Measurements from ENCODE around the gene LMX1B. TPM values are rescaled to one million over a fixed set of nuclear protein-coding genes. Genes with fewer than 3 reads are reported as not detected.

LMX1B gene
- polyA plus RNA-seq, 1 of the 3 experiments (the other 2 are of a cell fraction): not detected

GRCh38 chr9:126611193-126611591 is 2.5 kb upstream of the LMX1B start:
- DNase-seq: no peak
- Histone ChIP-seq H3K4me1 (ENCODE audit: control insufficient read depth in 1 of 2, insufficient read depth in 2 of 2, low read depth in 1 of 2, low read length in 1 of 2) (no peaks in the 10 kb centered on the region; a peak in 1 of 4 replicates), H3K4me3 (ENCODE audit: low read depth in 2 of 2, low read length in 1 of 2) (no peak overlapping the region), H3K79me2 (ENCODE audit: insufficient read depth) (no peaks in the 10 kb centered on the region), H3K9me3 (no peaks in the 10 kb centered on the region), H2AFZ (ENCODE audit: low read depth) (no peak overlapping the region), H4K20me1 (ENCODE audit: insufficient read depth) (no peaks in the 10 kb centered on the region), H3K9ac (no peak overlapping the region), H3K27ac (ENCODE audit: low read depth in 2 of 2, low read length in 1 of 2) (no peak overlapping the region), H3K4me2 (no peak overlapping the region), H3K36me3 (replicated peaks in 1 of 2; ENCODE audit: control insufficient read depth in 1 of 2, insufficient read depth in 2 of 2, low read length in 1 of 2) (no peaks in the 10 kb centered on the region), H3F3A (replicated peaks; ENCODE audit: insufficient read depth) (no peaks in the 10 kb centered on the region), H3K9me2 (no peaks in the 10 kb centered on the region), H3K27me3 (ENCODE audit: insufficient read depth) (peaks cover 86% of the 10 kb centered on the region)
- ChIA-PET CTCF (interaction anchor here (0.7 to 7.0 kb wide), 24 partner anchors 9 to 775 kb away, joined by 3 to 65 read pairs (median 6); no protein-coding TSS in a partner anchor), POLR2A (no interaction called here)
- WGBS (ENCODE audit: low lambda C conversion rate): 20% methylated on average over 20 of the region's 25 CpGs
- no peak for TF ChIP-seq CTCF (IDR thresholded peaks at IDR 0.05)
- no peak for TF ChIP-seq TAF1 (IDR thresholded peaks at IDR 0.05; ENCODE audit: borderline replicate concordance, low read depth, low read length)
- no peak for TF ChIP-seq TEAD4 (IDR thresholded peaks at IDR 0.05; ENCODE audit: borderline replicate concordance, insufficient read depth)
- no peak for TF ChIP-seq JUND (IDR thresholded peaks at IDR 0.05)
- TF ChIP-seq MEF2A (IDR thresholded peaks at IDR 0.05; ENCODE audit: borderline replicate concordance, low read depth): no peak
- no peak for TF ChIP-seq SMC3 (IDR thresholded peaks at IDR 0.05; ENCODE audit: low read depth, low read length)
- TF ChIP-seq FOXJ3 (CRISPR knock-in tag; IDR thresholded peaks at IDR 0.05): no peak
- no peak for TF ChIP-seq POLR2AphosphoS5 (IDR thresholded peaks at IDR 0.05; ENCODE audit: low read depth, low read length)
- TF ChIP-seq EZH2phosphoT487 (IDR thresholded peaks at IDR 0.05; ENCODE audit: borderline replicate concordance, low read depth): no peak
- TF ChIP-seq FOSL2 (IDR thresholded peaks at IDR 0.05; ENCODE audit: borderline replicate concordance, low read depth): no peak
- TF ChIP-seq REST (IDR thresholded peaks at IDR 0.05; ENCODE audit: low read depth, low read length): no peak
- no peak for TF ChIP-seq EP300 (IDR thresholded peaks at IDR 0.05; ENCODE audit: borderline replicate concordance in 1 of 2, low read depth in 1 of 2, low read length in 1 of 2)

Data from SK-N-SH (cell line).